OCI-LY3 (cell line): Measurements from ENCODE around the gene SCARB1.

ENCODE experiments used
- H2AFZ ChIP-seq: fragments of 200-600, 300-600 bp; shearing (Covaris generic); 2 replicates; pipeline ENCODE4 v1.6.0; 2014; ENCODE audit warnings: antibody characterized with exemption, low read depth, low read length
- H3K27ac ChIP-seq: fragments of 200-600, 300-600 bp; sonication (generic); 2 replicates; pipeline ENCODE4 v1.5.1; 2014; ENCODE audit warnings: mild to moderate bottlenecking, low read length, moderate library complexity, mixed read lengths
- H3K27me3 ChIP-seq: fragments of 200-600, 300-600 bp; sonication (generic); 2 replicates; pipeline ENCODE4 v1.6.1; 2014; ENCODE audit warnings: low read depth, low read length, mixed read lengths
- H3K36me3 ChIP-seq: fragments of 200-600, 300-600 bp; sonication (generic); replicated peaks from 2 replicates; pipeline ENCODE3; 2014; ENCODE audit warnings: low read depth, low read length, mixed read lengths
- H3K4me1 ChIP-seq: fragments of 300-600, 200-600 bp; sonication (generic); 2 replicates; pipeline ENCODE4 v1.6.1; 2014; ENCODE audit warnings: low read length, mixed read lengths
- H3K4me2 ChIP-seq: fragments of 200-600, 300-600 bp; sonication (generic); 2 replicates; pipeline ENCODE4 v1.6.1; 2014; ENCODE audit warnings: low read length, mixed read lengths
- H3K4me3 ChIP-seq: fragments of 300-600, 200-600 bp; sonication (generic); 2 replicates; pipeline ENCODE4 v1.5.1; 2014; ENCODE audit warnings: antibody characterized with exemption, mild to moderate bottlenecking, low read length, moderate library complexity
- H3K79me2 ChIP-seq: fragments of 300-600, 200-600 bp; shearing (Covaris generic); 2 replicates; pipeline ENCODE4 v1.6.1; 2014; ENCODE audit warnings: mild to moderate bottlenecking, low read length, mixed read lengths
- H3K9ac ChIP-seq: fragments of 300-600, 200-600 bp; shearing (Covaris generic); 2 replicates; pipeline ENCODE4 v1.6.0; 2014; ENCODE audit warnings: mild to moderate bottlenecking, low read length, moderate library complexity
- H3K9me3 ChIP-seq: fragments of 200-600, 300-600 bp; shearing (Covaris generic); 2 replicates; pipeline ENCODE4 v1.6.1; 2014; ENCODE audit warnings: low read length, mixed read lengths; ENCODE audit not compliant: insufficient read depth
- H4K20me1 ChIP-seq: fragments of 200-600, 300-600 bp; sonication (generic); 2 replicates; pipeline ENCODE4 v1.6.1; 2016; ENCODE audit warnings: low read length, mixed read lengths; ENCODE audit not compliant: insufficient read depth
- EZH2phosphoT487 ChIP-seq: fragments of 200-600 bp; shearing (Covaris generic); IDR thresholded peaks from 2 replicates; pipeline ENCODE4 v1.6.1; 2018; ENCODE audit warnings: antibody characterized with exemption, mixed run types, low read depth
- TF ChIP-seq, protein P1 (sequence below): fragments of 200-600, 300-600 bp; sonication (generic); IDR thresholded peaks from 2 replicates; pipeline ENCODE4 v1.5.1; 2014; ENCODE audit warnings: antibody characterized with exemption, low read length, low read depth

SCARB1 gene

DNA sequence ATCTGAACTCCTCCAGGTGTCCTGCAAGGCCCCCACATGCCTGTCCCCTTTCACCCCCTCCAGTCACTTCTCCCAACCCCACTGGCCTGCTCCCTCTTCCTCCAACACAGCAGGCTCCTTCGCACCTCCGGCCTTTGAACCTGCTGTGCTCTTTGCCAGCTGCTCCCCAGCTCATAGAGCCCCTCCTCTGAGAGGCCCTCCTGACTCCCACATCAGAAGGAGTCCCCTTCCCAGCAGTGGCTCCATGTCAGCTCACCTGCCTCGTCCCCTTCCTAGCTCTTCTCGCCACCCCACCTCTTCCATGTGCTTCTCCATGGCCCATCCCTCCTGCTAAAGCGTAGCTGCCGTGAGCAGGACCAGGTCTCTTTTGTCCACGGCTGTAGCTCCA lies 22.1 kb downstream of the SCARB1 start:
- Histone ChIP-seq H3K27ac (no peak overlapping the region), H3K79me2 (peaks cover 69% of the 10 kb centered on the region)
- TF ChIP-seq, protein P1, sequence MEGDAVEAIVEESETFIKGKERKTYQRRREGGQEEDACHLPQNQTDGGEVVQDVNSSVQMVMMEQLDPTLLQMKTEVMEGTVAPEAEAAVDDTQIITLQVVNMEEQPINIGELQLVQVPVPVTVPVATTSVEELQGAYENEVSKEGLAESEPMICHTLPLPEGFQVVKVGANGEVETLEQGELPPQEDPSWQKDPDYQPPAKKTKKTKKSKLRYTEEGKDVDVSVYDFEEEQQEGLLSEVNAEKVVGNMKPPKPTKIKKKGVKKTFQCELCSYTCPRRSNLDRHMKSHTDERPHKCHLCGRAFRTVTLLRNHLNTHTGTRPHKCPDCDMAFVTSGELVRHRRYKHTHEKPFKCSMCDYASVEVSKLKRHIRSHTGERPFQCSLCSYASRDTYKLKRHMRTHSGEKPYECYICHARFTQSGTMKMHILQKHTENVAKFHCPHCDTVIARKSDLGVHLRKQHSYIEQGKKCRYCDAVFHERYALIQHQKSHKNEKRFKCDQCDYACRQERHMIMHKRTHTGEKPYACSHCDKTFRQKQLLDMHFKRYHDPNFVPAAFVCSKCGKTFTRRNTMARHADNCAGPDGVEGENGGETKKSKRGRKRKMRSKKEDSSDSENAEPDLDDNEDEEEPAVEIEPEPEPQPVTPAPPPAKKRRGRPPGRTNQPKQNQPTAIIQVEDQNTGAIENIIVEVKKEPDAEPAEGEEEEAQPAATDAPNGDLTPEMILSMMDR: no peak
- no peak for TF ChIP-seq EZH2phosphoT487

DNA sequence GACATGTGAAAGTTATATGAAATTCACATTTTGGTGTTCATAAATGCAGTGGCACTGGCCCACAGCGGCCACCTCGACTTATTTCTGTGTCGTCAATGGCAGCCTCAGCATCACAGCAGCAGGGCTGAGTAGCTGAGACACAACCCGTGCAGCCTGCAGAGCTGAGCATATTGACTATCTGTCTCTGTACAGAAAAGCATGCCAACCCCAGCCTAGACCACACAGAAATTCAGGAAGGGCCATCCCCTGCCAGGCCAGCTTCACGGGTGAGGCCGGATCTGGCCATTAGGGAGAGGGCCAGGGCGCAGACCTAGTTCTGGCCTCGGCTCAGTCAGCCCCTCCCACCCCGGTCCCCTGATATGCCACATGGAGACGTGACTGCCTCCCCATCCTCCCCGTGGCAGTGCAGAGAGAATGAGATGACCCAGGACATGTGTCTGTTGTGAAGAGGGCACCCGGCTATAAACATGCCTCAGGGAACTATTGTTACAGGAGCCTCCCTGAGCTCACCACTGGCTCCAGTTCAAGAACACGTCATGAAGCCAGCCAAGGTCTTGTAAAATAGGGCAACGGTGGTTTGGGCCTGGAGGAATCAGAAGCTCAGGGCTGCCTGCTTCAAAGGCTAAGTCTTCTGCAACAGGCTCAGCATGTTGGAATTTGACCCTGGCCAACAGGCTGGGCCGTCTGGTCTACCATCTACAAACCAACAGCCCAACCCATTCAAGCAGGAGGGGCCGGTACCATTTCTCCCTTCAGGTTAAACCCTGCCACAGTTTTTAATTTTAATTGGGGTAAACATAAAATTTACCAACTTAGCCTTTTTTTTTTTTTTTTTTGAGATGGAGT lies 25.5 kb downstream of the SCARB1 start:
- no peak for TF ChIP-seq EZH2phosphoT487
- TF ChIP-seq, protein P1: no peak
- H3K4me3 ChIP-seq: no peak overlapping the region
- H3K9me3 ChIP-seq: no peaks in the 10 kb centered on the region
- H3K79me2 ChIP-seq: peaks cover 74% of the 10 kb centered on the region
- H3K36me3 ChIP-seq: peaks cover 9% of the 10 kb centered on the region
- H4K20me1 ChIP-seq: peaks cover 41% of the 10 kb centered on the region
- no peaks in the 10 kb centered on the region for H3K4me1 ChIP-seq
- H2AFZ ChIP-seq: no peak overlapping the region
- no peak overlapping the region for H3K27ac ChIP-seq
- no peaks in the 10 kb centered on the region for H3K27me3 ChIP-seq
- H3K4me2 ChIP-seq: no peak overlapping the region
- no peak overlapping the region for H3K9ac ChIP-seq

More for the DNA sequence above, 22.1 kb downstream of the SCARB1 start:
- Histone ChIP-seq H3K4me2 (no peak overlapping the region), H3K36me3 (peaks cover 14% of the 10 kb centered on the region), H3K9me3 (no peaks in the 10 kb centered on the region), H3K27me3 (no peaks in the 10 kb centered on the region), H2AFZ (no peak overlapping the region), H3K4me3 (no peak overlapping the region), H3K9ac (no peak overlapping the region), H3K4me1 (no peaks in the 10 kb centered on the region), H4K20me1 (peaks cover 29% of the 10 kb centered on the region)

DNA sequence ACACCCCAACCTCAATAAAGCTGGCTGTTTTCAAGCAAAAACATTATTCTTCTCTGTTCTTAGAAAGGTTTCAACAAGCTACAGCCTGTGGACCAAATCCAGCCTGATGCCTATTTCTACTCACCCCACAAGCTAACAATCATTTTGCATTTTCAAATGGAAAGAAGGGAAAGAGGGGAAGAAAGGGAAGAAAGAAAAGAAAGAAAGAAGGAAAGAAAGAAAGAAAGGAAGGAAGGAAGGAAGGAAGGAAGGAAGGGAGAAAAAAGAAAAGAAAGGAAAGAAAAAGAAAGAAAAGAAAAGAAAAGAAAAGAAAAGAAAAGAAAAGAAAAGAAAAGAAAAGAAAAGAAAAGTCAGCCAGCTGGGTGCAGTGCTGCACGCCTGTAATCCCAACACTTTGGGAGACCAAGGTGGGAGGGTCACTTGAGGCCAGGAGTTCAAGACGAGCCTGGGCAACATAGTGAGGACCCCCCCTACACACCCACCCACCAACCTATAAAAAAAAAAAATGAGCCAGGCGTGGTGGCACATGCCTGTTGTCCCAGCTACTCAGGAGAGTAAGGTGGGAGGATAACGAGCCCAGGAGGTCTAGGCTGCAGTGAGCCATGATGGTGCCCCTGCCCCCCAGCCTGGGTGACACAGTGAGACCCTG lies 26.3 kb downstream of the SCARB1 start:
- H3K79me2 ChIP-seq: peaks cover 71% of the 10 kb centered on the region

GRCh38 chr12:124836759-124837158 lies 26.9 kb downstream of the SCARB1 start:
- no peaks in the 10 kb centered on the region for H3K27me3 ChIP-seq
- H3K4me3 ChIP-seq: no peak overlapping the region
- H3K36me3 ChIP-seq: peaks cover 7% of the 10 kb centered on the region
- peaks cover 70% of the 10 kb centered on the region for H3K79me2 ChIP-seq
- H3K9ac ChIP-seq: no peak overlapping the region
- no peak overlapping the region for H2AFZ ChIP-seq
- no peak overlapping the region for H3K27ac ChIP-seq
- H3K9me3 ChIP-seq: no peaks in the 10 kb centered on the region
- TF ChIP-seq, protein P1: no peak
- no peaks in the 10 kb centered on the region for H3K4me1 ChIP-seq
- H3K4me2 ChIP-seq: no peak overlapping the region
- H4K20me1 ChIP-seq: peaks cover 29% of the 10 kb centered on the region

More for the DNA sequence above, 26.3 kb downstream of the SCARB1 start:
- Histone ChIP-seq H3K36me3 (peaks cover 4% of the 10 kb centered on the region), H3K4me3 (no peak overlapping the region), H3K27ac (no peak overlapping the region), H3K9ac (no peak overlapping the region), H2AFZ (no peak overlapping the region), H3K9me3 (no peaks in the 10 kb centered on the region), H3K4me2 (no peak overlapping the region), H3K4me1 (no peaks in the 10 kb centered on the region), H3K27me3 (no peaks in the 10 kb centered on the region), H4K20me1 (peaks cover 33% of the 10 kb centered on the region)
- TF ChIP-seq EZH2phosphoT487: no peak
- TF ChIP-seq, protein P1: no peak
